ENCODE measurements around the gene THAP5.

- no peak for TF ChIP-seq CTCF (IDR thresholded peaks at IDR 0.05; ENCODE audit: borderline replicate concordance, extremely low read depth, low read length, poor library complexity, severe bottlenecking)
- TF ChIP-seq EZH2 (IDR thresholded peaks at IDR 0.05; ENCODE audit: borderline replicate concordance, low read depth, low read length, severe bottlenecking) = no peak
Measured at GRCh38 chr7:108528183-108528712, 41.3 kb downstream of the THAP5 start.

Measured in DND-41 (cell line).